Activated CD4-positive, alpha-beta T cell treated with anti-CD3 and anti-CD28 coated beads, Interleukin-2, amount 10 ng/mL, durations not matched to agents 24 days and 14 days (primary cell): ENCODE data around the gene CARNS1. TPM values are rescaled to one million over a fixed set of nuclear protein-coding genes. Genes with fewer than 3 reads are reported as not detected.
"Not testable (repeated sequence)": the region's sequence is repeated elsewhere in the genome, so short reads cannot be mapped to it uniquely, and the experiment has no call there.

Source experiments
- DNase-seq: peaks from one replicate; pipeline ENCODE4 v3.0.0; 2022
- H3K27ac Mint-ChIP-seq: one replicate; pipeline ENCODE4 v1.8.0; 2022; ENCODE audit warnings: mild to moderate bottlenecking, mixed read lengths
- H3K27me3 Mint-ChIP-seq: one replicate; pipeline ENCODE4 v1.8.0; 2022; ENCODE audit warnings: mixed read lengths
- H3K36me3 Mint-ChIP-seq: one replicate; pipeline ENCODE4 v1.8.0; 2022; ENCODE audit warnings: low read depth, mild to moderate bottlenecking, mixed read lengths
- H3K4me1 Mint-ChIP-seq: one replicate; pipeline ENCODE4 v1.8.0; 2021; ENCODE audit warnings: mixed read lengths
- H3K4me3 Mint-ChIP-seq: one replicate; pipeline ENCODE4 v1.8.0; 2022; ENCODE audit warnings: mild to moderate bottlenecking, moderate library complexity, mixed read lengths
- H3K9me3 Mint-ChIP-seq: one replicate; pipeline ENCODE4 v1.8.0; 2021; ENCODE audit warnings: mixed read lengths
- intact Hi-C: fragments of 100-400 bp; cut with micrococcal nuclease; formaldehyde crosslinking; loops from one replicate; pipeline ENCODE4 v1.15.1; 2023
- total RNA-seq: library from RNA; stranded (reverse); gene quantifications from 2 replicates; pipeline ENCODE4 v1.2.3, GENCODE V29; 2022

CARNS1 gene
- total RNA-seq, 1 donor from 2014 or later = 0.77 TPM

DNA sequence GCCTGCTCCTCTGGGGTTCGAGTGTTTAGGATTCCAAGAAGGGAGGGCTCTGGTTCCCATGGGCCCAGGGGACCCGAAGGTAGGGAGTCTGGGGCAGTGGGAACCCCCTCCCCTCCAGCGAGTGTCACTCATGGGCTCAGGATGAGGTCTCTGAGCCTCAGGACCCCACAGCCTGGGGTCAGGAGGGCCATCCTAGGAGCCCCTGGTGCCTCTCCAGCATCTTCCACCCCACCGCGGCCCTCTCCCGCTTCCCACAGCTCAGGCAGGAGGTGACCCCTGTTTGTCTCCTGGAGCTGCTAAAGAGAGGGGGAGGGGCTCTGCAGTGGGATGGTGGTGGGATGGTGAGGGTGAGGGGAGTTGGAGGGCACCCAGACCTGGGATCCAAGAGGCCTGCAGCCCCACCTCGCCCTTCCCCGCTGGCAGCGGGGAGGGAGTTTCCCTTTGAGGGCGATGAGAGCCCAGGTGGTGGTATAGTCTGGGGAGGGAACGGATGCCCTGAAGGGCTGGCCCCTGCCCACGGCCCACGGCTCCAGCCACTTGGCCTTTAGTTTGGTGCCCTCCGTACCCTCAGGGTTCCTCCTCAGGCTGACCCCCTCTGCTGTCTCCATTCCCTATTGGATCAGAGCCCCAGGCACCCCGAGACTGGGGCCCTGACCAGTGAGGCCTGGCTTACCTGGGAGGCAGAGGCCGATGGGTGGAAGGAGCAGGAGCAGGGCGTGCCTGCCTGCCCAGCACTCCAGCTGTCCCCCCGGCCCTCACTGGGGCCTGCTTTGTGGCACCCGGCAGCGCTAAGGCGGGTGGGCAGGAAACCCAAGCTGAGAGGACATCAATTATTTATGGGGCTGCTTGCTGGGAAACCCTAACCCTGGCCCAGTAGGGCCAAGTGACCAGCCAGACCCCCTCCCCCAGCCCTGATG, 38.6 kb downstream of the CARNS1 start:
- Mint-ChIP-seq H3K27me3 (peaks cover 3% of the 10 kb centered on the region), H3K36me3 (no peaks in the 10 kb centered on the region), H3K27ac (no peak overlapping the region), H3K9me3 (no peaks in the 10 kb centered on the region), H3K4me3 (no peak overlapping the region), H3K4me1 (peaks cover 6% of the 10 kb centered on the region)
- intact Hi-C loops = no loop called here
- no peak for DNase-seq

DNA sequence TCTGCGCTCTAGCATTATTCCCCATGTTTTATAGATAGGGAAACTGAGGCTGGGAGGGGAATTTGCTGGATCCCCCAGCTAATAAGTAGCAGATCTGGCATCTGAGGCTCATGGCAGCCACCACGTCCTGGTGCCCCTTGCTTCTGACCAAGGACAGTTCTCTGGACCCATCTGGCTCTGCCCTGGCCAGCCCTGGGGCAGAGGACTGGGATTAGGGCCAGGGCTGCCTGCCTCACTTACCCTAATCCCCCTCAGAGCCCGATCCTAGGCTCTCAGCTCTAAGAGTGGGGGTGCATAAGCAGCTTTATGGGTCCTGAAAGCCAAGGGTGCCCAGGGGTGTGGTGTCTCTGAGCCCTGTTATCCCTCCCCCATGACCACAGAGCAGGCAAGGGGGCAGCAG, 39.6 kb downstream of the CARNS1 start, which contains the start of gene CABP4:
CABP4 (plus strand) TSS at position 301 of the 400 bp plus-strand sequence; CDS start at position 371, 70 bp downstream.
- no peaks in the 10 kb centered on the region for H3K36me3 Mint-ChIP-seq
- intact Hi-C loops = no loop called here
- no peaks in the 10 kb centered on the region for H3K27me3 Mint-ChIP-seq
- no peaks in the 10 kb centered on the region for H3K9me3 Mint-ChIP-seq
- no peak within 1 kb of the TSS for H3K27ac Mint-ChIP-seq
- H3K4me3 Mint-ChIP-seq = no peak within 1 kb of the TSS
- H3K4me1 Mint-ChIP-seq = peaks cover under 1% of the 10 kb centered on the region
- no peak for DNase-seq

DNA sequence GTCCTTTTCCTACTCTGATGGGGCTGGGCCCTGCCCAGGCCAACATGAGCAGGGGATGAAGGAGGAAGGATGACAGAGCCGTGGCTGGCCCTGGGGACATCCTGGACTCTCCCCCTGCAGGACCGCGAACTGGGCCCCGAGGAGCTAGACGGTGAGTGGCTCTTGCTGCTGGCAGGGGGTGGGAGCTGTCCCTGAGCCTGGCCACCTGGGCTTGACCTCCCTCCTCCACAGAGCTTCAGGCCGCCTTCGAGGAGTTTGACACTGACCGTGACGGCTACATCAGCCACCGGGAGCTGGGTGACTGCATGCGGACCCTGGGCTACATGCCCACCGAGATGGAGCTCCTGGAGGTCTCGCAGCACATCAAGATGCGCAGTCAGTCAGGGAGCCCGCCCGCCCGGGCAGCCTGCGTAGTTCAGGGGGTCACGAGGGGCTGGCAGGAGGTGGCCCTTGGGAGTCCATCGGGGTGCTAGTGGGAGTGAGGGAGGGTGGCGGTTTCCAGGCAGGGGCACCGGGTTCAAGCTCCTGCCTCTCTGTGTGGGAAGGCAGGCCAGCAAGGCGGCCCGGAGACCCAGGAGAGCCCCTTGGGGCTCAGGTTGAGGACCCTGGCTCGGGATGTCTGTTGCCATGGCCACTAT, 40.7 kb downstream of the CARNS1 start:
- H3K4me1 Mint-ChIP-seq = no peaks in the 10 kb centered on the region
- H3K27me3 Mint-ChIP-seq = no peaks in the 10 kb centered on the region
- no peak overlapping the region for H3K27ac Mint-ChIP-seq
- intact Hi-C loops = no loop called here
- H3K9me3 Mint-ChIP-seq = no peaks in the 10 kb centered on the region
- no peak overlapping the region for H3K4me3 Mint-ChIP-seq
- H3K36me3 Mint-ChIP-seq = no peaks in the 10 kb centered on the region
- no peak for DNase-seq

DNA sequence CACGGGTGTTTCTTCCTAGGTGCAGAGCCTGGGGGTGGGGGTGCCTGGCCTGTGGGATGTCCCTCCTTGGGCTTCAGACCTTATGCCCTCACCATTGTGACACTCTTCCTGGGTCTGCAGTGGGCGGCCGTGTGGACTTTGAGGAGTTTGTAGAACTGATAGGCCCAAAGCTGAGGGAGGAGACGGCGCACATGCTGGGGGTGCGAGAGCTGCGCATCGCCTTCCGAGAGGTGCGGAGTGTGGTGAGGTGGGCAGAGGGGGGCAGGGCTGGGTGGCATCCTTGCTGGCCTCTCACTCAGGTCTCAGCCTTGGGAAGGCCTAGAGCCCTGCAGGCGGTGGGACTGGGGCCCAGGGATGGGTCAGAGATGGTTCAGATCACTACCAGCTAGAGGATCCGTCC, 42.0 kb downstream of the CARNS1 start:
- H3K4me1 Mint-ChIP-seq = no peaks in the 10 kb centered on the region
- intact Hi-C loops = no loop called here
- no peak for DNase-seq

DNA sequence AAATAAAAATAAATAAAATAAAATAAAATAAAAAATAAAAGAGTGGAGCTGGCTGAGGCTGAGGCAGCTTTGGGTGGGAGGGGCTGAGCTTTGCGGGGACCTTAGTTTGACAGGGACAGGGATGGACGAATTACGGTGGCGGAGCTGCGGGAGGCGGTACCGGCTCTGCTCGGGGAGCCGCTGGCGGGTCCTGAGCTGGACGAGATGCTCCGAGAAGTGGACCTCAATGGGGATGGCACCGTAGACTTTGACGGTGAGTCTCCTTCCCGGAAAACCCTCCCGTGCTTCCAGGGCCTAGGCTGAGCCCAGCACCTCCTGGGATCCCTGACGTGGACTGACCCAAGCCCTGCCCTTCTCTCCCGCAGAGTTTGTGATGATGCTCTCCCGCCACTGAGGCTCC, 42.8 kb downstream of the CARNS1 start:
- no peaks in the 10 kb centered on the region for H3K36me3 Mint-ChIP-seq
- no peaks in the 10 kb centered on the region for H3K9me3 Mint-ChIP-seq
- no peak overlapping the region for H3K4me3 Mint-ChIP-seq
- H3K27ac Mint-ChIP-seq = no peak overlapping the region
- H3K4me1 Mint-ChIP-seq = no peaks in the 10 kb centered on the region
- H3K27me3 Mint-ChIP-seq = no peaks in the 10 kb centered on the region
- intact Hi-C loops = no loop called here
- no peak for DNase-seq

More for the DNA sequence above, 42.0 kb downstream of the CARNS1 start:
- H3K36me3 Mint-ChIP-seq = no peaks in the 10 kb centered on the region
- no peak overlapping the region for H3K27ac Mint-ChIP-seq
- H3K27me3 Mint-ChIP-seq = no peaks in the 10 kb centered on the region
- no peaks in the 10 kb centered on the region for H3K9me3 Mint-ChIP-seq
- H3K4me3 Mint-ChIP-seq = no peak overlapping the region

DNA sequence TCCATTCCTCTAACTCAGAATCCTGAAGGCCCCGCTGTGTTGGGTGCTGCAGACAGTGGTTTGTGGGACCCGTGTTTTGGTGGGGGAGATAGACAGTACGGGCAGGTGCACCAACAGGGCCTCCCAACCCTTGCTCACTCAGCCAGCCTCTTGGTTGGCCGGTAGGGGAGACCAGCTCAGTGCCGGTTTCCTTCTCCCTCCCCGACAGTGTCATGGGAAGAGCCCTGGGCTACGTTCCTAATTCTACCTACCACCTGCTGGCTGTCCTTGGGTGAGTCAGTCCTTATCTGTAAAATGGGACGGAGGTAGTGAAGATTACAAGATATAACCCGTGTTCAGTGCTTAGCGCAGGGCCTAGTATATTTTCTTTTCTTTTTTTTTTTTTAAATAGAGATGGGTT, 47.7 kb downstream of the CARNS1 start:
- no peaks in the 10 kb centered on the region for H3K27me3 Mint-ChIP-seq
- no peaks in the 10 kb centered on the region for H3K9me3 Mint-ChIP-seq
- DNase-seq = no peak
- intact Hi-C loops = no loop called here
- H3K36me3 Mint-ChIP-seq = peaks cover 7% of the 10 kb centered on the region
- H3K4me3 Mint-ChIP-seq = peak overlapping the region; percentile 26
- peaks cover 16% of the 10 kb centered on the region for H3K4me1 Mint-ChIP-seq
- H3K27ac Mint-ChIP-seq = no peak overlapping the region

DNA sequence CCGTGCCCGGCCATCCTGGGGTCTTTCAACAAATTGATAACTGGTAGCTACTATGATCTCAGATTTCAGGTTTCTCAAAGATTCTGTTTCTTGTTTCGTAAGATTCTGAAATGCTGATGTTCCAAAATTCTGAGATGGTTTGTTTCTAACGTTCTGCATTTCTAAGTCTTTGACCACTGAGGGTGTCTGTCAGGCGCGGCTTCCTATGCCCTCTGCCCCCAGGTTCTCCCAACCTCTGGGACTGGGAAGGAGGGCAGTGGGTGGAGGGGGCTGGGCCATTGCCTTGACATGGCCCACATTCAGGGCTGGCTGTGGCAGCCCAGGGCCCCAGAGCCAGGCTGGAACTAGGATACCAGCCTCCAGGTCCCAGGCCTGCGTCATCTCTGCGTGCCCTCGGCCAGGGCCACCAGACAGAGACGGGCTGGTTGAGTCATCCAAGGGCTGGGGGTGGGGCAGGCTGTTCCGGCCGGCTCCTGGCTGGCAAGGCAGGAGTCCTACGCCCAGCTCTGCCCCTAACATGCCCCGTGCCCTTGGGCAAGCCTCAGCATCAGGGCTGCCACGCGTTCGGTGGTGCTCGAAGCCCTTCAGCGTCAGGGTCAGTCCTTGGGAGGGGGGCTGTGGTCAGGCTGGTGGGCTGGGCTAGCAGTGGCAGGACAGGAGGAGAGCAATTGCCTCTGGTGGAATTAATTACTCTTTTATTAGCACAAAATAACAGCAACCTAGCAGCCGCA, 48.4 kb downstream of the CARNS1 start:
- H3K27ac Mint-ChIP-seq = peak overlapping the region; percentile 92
- H3K36me3 Mint-ChIP-seq = peaks cover 7% of the 10 kb centered on the region
- no peaks in the 10 kb centered on the region for H3K9me3 Mint-ChIP-seq

DNA sequence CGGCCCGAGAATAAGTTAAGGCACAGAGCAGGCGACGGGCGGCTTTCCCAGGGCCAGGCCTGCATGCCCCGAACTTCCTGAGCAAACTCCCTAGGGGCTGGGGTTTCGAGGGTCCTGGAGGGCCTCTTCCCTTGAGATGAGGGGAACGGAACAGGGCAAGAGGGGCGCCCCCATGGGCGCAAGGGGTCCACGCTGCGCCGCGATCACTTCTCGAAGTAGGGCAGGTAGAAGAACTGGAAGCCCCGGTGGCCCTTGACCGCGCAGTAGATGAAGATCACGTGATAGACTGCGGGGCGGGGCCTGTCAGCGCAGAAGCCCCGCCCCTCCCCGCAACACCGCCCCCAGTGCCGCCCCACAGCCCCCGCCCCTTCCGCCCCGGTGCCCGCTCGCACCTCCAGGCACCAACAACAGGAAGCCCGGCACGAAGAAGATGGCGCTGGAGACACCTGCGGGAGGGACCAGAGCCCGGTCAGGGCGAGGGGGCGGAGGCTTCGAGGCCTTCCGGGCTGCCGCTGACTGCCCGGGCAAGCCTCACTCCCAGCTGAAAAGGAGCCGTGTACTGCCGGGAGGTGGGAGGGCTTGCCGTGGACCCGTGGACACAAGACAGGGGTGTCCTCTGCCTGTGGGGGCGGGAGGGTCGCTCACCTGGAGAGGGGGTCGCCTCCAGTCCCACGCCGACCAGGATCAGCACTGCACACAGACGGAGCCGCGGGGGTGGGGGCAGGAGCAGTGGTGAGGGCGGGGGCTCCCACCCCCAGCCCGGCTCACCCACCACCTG, 49.1 kb downstream of the CARNS1 start:
- peak overlapping the region; percentile 92 for H3K27ac Mint-ChIP-seq
- H3K9me3 Mint-ChIP-seq = no peaks in the 10 kb centered on the region
- peaks cover 7% of the 10 kb centered on the region for H3K36me3 Mint-ChIP-seq
- no peaks in the 10 kb centered on the region for H3K27me3 Mint-ChIP-seq
- intact Hi-C loops = loop anchor here (1.0 kb wide), 3 partner anchors 19 to 61 kb away; partner anchors contain the start of gene AIP
- peak overlapping the region; percentile 91 for H3K4me3 Mint-ChIP-seq
- peaks cover 21% of the 10 kb centered on the region for H3K4me1 Mint-ChIP-seq
- DNase-seq = peak; percentile 97

More for the DNA sequence above, 48.4 kb downstream of the CARNS1 start:
- intact Hi-C loops = loop anchor here (1.0 kb wide), 3 partner anchors 19 to 61 kb away; partner anchors contain the start of gene AIP
- Mint-ChIP-seq H3K4me1 (peaks cover 19% of the 10 kb centered on the region), H3K27me3 (no peaks in the 10 kb centered on the region), H3K4me3 (peak overlapping the region; percentile 91)
- no peak for DNase-seq

DNA sequence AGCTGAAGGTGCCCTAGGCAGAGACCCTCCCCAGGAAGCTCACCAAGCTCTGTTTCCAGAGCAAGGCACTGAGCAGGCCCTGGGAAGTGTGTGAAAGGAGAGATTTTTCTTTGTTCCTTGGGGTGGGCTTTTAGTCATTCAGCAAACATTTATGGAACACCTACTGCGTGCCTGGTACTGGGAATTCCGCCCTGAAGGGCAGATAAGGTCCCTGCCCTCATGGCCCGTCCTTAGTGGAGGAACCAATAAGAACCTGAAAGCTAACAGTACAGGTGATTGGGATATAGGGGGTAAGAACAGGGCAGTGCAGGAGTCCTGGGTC, 49.7 kb downstream of the CARNS1 start:
- intact Hi-C loops = no loop called here
- peak overlapping the region; percentile 92 for H3K27ac Mint-ChIP-seq
- H3K4me3 Mint-ChIP-seq = peak overlapping the region; percentile 91
- no peak for DNase-seq
- peaks cover 7% of the 10 kb centered on the region for H3K36me3 Mint-ChIP-seq
- H3K9me3 Mint-ChIP-seq = no peaks in the 10 kb centered on the region
- H3K4me1 Mint-ChIP-seq = peaks cover 21% of the 10 kb centered on the region
- no peaks in the 10 kb centered on the region for H3K27me3 Mint-ChIP-seq

DNA sequence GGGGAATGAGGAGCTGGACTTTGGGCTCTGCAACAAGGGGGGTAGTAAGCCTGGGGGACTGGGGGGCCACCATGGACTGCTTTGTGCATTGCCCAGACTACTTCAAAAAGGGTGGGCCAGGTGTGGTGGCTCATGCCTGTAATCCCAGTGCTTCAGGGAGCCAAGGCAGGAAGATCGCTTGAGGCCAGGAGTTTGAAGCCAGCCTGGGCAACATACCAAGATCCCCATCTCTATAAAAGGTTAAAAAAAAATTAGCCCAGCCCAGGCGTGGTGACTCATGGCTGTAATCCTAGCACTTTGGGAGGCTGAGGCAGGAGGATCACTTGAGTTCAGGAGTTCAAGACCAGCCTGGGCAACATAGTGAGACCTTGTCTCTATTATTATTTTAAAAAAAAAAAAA, 50.1 kb downstream of the CARNS1 start:
- H3K4me1 Mint-ChIP-seq = peaks cover 22% of the 10 kb centered on the region
- H3K36me3 Mint-ChIP-seq, H3K9me3 Mint-ChIP-seq, H3K27me3 Mint-ChIP-seq, DNase-seq, intact Hi-C loops: not testable (repeated sequence)
- H3K4me3 Mint-ChIP-seq = peak overlapping the region; percentile 91
- H3K27ac Mint-ChIP-seq = peak overlapping the region; percentile 92

DNA sequence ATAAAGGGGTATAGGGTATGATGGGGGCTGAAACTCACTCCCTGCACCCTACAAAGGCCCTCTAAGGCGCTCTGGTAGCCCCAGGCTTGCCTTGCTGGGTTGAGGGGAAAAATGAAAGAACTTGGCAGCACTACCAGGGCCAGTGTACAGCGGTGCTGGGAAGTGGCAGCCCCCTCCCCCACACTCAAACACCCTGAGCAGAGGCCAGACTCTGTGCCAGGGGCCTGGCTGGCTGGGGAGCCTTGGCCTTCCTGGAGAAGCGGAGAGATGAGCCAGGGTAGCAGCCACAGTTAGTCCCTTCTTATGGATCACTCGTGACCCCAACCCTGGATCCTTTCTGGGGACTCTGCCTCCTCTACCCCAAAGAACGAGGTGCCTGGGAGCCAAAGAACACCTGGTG, 50.9 kb downstream of the CARNS1 start:
- no peaks in the 10 kb centered on the region for H3K9me3 Mint-ChIP-seq
- no peak overlapping the region for H3K4me3 Mint-ChIP-seq
- peaks cover 26% of the 10 kb centered on the region for H3K4me1 Mint-ChIP-seq
- no peaks in the 10 kb centered on the region for H3K27me3 Mint-ChIP-seq
- peak overlapping the region; percentile 34 for H3K27ac Mint-ChIP-seq
- intact Hi-C loops = no loop called here
- H3K36me3 Mint-ChIP-seq = peaks cover 7% of the 10 kb centered on the region
- DNase-seq = no peak

DNA sequence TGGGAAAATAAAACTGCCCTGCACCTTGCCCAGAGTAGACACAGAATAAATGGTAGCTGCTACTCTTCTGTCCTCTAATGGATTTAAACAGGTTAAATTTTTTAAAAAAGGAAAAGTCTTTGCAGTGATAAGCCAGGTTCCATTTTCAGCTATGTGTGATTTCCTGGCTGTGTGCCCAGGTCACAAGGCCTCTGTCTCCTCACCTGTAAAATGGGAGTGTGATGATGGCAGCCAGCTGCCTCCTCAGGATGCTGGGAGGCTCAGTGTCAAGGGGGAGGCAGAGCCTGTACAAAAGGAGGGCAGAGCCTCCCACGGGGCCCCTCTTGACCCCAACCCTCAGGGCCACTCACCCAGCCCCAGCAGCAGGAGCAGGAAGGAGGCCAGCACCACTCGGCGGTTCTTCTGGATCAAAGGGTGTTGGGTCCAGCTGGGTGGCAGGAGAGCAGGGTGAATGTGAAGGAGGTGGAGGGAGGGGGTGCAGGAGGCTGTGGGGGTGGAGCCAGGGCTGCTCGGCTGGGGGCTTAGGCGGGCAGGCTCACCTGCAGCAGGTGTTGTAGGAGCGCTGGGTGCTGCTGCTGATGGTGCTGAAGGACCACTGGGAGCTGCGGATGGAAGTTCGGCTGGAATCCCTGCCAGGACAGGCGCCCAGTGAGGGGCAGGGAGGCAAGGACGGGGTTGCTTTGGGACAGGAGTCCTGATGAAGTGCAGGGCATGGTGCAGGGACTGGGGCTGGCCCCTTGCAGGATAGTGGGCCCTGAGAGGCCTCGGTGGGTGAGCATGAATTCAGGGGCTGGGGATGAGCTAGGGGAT, 51.7 kb downstream of the CARNS1 start:
- H3K27me3 Mint-ChIP-seq = no peaks in the 10 kb centered on the region
- H3K4me1 Mint-ChIP-seq = peaks cover 26% of the 10 kb centered on the region
- H3K4me3 Mint-ChIP-seq = peak overlapping the region; percentile 96
- intact Hi-C loops = no loop called here
- H3K36me3 Mint-ChIP-seq = peaks cover 7% of the 10 kb centered on the region
- no peaks in the 10 kb centered on the region for H3K9me3 Mint-ChIP-seq
- DNase-seq = no peak
- H3K27ac Mint-ChIP-seq = peak overlapping the region; percentile 56

DNA sequence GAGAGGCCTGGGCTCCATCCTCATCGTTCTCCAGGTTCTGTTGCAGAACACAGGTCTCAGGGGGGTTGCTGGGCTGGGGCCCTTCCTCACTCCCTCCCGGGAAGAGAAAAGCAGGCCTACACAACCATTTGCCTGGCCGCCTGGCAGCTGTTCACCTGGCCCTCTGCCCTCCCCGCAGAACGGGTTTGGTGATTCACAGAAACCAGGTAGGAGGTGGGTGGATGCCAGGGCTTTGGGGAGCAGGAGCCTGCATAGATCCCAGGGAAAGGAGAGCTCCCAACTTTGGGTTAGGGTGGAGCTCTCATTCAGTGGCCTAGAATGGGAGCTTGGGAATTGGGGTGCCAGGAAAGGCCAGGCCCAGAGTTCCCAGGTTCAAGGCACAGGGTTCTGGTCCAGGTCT, 52.6 kb downstream of the CARNS1 start:
- H3K4me3 Mint-ChIP-seq = peak overlapping the region; percentile 96
- H3K4me1 Mint-ChIP-seq = peaks cover 26% of the 10 kb centered on the region
- H3K9me3 Mint-ChIP-seq = no peaks in the 10 kb centered on the region
- peaks cover 7% of the 10 kb centered on the region for H3K36me3 Mint-ChIP-seq
- no peaks in the 10 kb centered on the region for H3K27me3 Mint-ChIP-seq
- DNase-seq = no peak
- peak overlapping the region; percentile 84 for H3K27ac Mint-ChIP-seq
- intact Hi-C loops = no loop called here
